SK-N-DZ (cell line): ENCODE results near the gene RMND5B.
"Not testable (repeated sequence)": the region's sequence is repeated elsewhere in the genome, so short reads cannot be mapped to it uniquely, and the experiment has no call there.

ENCODE experiments used
- DNase-seq: peaks from one replicate; pipeline ENCODE4 v3.0.0-alpha.2; 2015; ENCODE audit warnings: low spot score

Gene RMND5B

DNA sequence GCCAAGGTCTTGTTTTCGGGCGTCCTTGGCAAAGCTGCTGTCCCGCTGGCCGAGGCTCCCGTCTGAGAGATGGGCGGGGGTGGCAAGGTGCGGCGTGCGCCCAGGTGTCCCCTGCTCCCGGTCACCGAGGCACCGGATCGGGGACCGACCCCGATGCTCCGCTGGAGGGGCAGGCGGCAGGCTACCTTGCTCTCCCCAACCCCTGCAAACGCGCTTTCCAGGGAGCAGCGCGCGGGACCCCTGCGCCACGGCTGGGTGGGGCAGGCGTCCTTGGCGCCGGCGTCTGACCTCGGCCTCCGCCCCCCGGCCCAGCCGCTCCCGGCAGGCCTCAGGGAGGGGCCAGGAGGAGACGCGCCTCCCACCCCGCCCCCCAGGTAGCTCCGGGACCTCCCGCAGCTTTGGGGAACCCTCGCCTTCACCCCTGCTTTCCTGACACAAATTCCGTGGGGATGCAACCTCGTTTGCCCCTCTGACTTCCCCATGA lies 16.9 kb upstream of the RMND5B start:
- DNase-seq = no peak

DNA sequence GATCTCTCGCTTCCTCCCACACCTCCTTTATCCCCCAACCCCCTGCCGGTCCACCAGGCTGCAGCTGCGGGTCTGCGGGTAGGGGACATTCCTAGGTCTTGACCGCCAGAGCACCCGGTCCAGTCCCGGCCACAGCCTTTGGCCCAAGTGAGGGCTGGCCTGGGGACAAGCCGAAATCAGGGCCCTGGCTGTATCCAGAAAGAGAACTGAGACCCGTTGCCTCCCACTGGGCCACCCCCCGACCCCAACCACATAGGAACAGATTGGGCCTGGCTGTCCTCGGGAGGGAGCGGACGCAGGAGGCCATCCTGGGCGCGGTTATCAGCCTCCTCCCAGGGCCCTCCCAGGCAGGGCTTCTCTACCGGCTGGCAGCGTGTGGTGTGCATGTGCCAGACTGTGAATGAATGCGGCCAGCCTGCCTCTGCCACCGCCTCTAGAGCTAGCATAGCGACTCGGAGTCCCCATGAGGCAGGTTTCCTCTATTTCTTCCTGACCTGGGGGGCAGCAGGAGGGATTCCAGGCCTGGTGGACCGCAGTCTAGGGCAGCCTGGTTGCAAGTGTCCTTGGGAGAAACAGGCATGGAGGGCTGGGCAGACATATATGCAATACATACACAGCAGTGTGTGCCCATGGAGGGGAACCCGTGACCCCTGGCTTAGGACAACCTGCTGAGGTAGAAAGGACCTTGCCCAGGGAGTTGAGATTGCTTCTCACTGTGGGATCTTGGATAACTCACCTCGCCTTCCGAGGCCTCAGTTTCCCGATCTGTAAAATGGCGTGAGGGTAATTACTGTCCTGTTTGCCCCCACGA lies 16.3 kb upstream of the RMND5B start:
- no peak for DNase-seq

DNA sequence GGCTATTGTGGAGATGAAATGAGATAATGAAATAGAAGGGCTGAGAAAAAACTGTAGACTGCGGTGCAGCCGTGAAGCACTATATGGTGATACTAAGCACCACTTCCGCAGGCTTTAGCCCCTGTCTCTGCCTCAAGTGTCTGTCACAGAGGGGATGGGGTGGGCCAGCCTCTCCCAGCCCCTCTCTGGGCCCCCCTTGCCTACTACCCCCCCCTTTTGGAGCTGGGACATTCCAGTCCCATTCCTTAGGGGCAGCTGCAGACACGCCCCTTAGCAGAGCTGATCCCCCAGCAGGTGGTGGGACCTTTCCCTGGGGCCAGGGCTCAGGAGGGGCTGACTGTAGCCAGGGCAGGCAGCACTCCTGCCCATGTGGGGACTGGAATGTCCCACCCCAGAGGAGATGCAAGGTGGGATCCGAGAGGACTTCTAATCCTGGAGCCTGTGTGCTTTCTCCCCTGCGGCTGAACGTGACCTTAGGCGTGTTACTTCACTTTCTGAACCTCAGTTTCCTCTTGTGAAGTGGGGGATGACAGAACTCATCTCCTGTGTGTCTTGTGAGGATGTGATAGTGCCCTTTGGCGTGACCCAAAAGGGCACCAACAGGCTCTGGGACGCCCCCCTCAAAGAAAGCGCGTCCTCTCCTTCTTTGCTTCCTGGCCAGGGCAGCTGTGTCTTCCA lies 15.5 kb upstream of the RMND5B start:
- DNase-seq = no peak

DNA sequence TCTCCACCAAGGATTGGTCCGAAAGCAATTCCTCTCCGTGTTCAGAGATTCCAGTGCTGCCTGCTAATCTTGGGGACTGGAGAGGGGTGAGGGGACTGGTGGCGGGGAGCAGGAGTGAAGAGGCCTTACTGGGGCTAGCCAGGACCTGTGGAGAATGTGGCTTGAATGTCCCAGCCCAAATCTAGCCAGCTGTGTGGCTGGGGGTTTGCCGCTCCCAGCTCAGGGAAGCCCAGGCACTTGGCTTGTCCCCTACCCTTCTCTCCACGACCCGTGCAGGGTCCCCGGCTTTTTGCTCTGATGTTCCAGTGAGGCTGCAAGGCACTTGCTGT lies 15.0 kb upstream of the RMND5B start:
- no peak for DNase-seq

DNA sequence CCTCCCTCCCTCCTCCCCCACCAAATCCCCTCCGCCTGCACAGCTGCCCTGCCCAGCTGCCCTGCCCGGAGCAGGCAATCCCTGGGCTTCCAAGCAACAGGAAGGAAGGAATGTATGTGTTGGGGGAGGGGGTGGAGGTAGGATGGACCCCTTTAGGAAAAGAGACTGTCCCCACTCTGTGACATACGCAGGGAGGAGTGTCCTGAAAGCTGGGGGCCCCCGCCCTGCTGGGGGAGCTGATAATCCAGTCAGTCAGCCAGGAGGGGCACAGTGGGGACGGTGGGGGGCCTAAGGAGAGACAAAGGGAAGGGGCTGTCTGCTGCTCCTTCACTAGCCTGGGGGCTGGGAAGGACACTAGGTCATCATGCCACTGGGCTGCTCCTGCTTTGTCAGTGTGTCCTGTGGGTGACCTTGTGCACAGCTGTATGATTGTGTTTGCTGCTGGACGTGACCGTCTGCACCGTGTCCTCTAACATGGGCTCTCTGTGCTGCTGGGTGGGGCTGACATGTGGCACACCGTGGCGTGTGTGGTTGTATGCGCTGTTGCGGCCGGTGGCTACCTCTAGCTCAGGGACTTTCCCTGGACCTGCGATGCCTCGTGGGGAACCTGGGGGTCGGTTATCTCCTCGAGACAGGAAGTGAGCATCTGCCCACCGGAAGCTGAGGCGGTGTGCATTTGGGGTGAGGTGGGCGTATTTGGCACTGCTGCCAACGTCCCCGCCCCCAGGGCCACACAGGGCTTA lies 14.5 kb upstream of the RMND5B start:
- no peak for DNase-seq

DNA sequence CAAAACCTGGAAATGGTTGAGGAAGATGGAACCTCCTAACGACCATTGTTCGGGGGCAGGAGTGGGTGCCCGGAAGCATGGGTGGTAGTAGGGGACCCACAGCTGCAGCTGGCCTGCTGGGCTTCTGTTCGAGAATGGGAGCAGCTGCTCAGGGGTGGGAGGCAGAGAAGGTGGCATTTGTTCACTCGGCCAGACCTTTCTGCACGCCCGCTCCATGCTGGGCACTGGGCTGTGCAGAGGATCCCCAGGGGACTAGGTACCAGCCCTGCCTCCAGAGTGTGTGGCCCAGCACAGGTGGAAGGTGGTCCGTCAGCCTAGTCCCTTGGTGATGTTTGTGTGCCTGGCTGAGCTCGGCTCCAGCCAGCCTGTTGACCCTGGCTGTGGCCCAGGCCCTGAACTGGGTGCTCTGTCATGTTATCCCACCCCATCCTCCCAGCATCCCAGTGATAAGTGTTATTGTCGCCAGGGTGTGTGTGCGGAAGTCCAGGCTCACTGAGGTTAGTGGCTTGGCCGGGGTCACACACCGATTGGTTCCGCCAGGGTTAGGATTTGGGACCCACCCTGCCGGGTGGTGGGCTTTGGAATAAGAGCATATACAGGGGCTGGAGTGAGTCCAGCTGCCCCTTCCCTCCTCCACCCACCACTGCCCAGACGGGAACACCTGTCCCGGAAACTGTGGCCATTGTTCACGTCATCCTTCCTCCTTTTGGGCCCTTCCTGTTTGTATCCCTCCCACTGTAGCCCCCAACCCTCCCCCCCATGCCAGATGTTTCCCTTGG lies 12.7 kb upstream of the RMND5B start:
- DNase-seq = no peak

DNA sequence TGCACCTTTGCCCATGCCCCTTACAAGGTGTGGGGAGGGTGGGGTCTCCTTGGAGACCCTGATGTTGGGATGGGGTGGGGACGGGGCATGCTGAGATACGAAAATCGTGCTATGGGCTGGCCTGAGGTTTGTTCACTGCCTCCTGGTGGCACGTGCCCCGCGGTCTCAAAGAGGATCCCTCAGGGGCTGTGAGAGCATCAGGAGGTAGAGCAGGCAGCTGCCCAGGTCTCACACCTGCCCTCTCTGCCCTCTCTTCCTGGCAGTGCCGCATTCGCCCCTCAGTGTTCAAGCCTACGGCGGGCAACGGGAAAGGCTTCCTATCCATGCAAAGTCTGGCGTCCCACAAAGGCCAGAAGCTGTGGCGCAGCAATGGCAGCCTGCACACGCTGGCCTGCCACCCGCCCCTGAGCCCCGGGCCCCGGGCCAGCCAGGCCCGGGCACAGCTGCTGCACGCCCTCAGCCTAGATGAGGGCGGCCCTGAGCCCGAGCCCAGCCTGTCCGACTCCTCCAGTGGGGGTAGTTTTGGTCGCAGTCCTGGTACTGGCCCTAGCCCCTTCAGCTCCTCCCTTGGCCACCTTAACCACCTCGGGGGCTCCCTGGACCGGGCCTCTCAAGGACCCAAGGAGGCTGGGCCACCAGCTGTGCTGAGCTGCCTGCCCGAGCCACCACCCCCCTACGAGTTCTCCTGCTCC lies 10.8 kb upstream of the RMND5B start:
- DNase-seq = no peak

DNA sequence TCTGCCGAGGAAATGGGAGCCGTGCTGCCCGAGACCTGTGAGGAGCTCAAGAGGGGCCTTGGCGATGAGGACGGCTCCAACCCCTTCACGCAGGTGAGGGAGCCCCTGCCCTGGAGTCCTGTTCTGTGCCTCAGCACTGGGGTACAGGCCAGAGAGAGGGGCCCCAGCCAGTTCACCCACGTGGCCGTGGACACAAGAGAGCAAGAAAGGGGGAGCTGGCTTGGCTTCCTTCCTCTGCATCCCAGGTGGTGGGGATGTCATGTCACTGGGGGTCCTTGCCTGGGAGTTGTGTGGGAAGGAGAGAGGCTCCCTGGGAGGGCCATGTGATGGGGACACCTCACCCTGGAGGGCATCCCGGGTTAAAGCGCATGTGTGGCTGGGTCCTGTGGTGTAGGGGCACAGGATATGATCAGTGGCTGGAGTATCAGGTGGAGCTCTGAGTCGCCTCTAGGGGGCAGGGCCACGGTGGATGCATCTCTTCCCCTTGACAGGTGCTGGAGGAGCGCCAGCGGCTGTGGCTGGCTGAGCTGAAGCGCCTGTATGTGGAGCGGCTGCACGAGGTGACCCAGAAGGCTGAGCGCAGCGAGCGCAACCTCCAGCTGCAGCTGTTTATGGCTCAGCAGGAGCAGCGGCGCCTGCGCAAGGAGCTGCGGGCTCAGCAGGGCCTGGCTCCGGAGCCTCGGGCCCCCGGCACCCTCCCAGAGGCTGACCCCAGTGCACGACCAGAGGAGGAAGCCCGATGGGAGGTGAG lies 10.0 kb upstream of the RMND5B start:
- peak; percentile 97 for DNase-seq

DNA sequence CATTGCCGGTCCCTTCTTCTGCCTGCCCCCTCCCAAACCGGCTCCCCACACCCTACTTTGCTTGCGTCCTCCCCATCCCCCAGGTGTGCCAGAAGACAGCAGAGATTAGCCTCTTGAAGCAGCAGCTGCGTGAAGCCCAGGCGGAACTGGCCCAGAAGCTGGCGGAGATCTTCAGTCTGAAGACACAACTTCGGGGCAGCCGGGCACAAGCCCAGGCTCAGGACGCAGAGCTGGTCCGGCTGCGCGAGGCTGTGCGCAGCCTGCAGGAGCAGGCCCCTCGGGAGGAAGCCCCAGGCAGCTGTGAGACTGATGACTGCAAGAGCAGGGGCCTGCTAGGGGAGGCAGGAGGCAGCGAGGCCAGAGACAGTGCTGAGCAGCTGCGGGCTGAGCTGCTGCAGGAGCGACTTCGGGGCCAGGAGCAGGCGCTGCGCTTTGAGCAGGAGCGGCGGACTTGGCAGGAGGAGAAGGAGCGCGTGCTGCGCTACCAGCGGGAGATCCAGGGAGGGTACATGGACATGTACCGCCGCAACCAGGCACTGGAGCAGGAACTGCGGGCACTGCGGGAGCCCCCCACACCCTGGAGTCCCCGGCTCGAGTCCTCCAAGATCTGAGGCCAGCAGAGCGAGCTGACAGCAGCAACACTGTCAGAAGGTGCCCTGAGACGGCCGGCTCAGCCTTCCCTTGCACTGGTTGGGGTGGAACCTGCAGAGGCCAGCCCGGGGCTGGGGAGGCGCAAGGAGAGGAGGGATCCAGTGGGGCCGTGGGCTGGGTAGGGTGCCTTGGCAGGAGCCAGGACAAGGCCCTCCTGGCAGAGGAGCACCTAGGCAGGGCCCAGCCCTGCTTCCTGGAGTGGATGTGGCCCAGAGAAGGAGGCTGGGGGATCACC lies 9.2 kb upstream of the RMND5B start:
- DNase-seq = peak; percentile 82

DNA sequence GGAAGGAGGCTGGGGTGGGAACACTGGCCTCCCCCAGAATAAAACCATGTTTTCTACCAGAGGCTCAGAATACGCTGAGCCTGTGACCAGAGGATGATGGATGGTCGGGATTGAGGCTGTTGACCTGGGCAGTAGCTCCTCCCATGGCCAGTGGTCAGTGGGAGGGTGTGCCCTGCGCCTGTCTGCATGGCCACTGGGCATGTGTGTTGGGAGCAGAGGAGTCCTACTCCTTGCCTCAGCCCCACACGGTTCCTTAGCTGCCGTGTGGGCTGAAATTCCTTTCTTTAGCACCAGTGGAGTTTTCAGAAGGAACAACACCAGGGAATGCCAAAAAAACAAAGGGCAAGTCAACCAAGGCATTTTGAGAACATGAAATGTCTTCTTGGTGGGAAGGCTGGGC lies 8.5 kb upstream of the RMND5B start:
- DNase-seq = no peak

DNA sequence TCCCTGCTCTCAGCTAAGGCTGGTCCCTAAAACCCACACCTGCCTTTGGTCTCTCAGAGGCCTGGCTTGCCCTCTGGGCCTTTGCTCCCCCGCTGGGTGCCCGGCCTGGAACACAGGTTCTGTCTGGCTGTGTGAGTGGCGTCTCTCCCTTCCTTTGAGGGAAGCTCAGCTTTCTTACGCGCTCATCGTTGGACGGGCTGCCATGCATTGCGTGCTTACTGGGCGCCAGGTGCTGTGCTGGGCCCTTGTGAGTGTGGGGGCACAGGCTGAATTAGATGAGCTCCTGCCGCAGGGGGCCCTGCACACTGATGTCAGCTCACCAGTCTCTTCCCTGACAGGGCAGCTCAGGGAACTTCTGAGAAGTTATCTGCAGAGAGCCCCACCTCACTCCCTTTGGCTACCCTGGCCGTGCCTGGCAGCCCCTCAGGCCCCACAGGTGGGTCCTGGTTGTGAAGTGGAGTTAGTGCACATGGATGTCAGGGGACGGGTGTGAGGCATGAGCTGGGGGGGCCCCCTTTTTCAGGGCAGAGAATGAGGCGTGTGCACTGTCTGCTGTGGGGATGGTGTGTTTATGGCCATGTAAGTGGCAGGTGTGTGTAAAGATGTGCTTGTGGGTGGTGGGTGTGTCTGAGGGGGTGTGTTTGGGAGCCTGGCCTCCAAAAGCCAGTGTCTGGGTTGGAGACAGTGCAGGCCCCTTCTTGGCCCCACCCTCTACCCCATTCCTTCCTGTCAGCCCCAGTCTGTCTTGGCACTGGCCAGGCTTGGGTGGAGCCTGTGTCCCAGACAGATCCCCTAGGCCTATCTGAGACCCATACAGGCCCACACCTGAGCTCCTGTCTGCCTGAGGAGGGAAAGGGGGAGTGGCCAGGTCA lies 7.5 kb upstream of the RMND5B start:
- no peak for DNase-seq

DNA sequence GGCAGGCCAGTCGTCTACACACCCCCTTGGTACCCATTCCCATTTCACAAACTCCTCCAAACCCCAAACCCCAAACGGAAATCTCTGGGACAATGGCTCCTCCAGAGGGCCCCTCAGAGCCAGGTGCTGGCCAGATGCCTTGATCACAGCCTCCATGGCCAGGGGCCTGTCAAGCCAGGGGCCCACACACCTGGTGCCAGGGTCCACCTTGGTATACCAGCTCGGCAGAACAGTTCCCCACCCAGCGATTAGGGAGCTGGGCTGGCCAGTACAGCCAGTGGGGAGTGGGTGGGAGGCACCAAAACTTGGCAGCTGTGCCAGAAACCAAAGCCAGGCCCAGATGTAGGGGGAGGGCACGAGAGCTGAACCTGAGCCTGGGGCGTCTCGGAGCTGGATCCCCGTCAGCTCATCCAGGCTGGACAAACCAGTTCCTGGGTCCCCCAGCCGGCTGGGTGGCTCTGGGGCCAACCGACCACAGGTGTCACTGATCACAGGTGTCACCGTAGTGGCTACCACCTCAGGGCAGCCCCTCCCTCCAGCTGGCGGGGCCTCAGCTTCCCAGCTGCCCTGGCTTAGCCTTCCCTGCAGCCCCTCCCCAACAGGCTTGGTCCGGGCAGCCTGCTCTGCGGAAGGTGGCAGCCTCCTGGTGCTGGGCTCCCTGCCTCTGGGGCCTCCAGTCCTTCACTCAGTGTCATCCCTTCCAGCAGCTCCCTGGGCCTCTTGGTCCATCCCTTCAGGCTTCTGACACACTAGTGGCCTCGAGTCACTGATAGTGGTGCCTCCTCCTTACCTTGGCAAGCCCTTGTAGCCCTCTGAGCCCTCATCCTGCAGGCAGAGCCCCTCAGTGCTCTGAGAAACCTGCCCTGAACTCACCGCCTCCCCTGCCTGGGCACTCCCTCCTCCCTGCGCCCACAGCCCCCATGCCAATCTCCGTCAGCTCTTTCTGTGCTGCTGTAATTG lies 6.6 kb upstream of the RMND5B start:
- DNase-seq = no peak

DNA sequence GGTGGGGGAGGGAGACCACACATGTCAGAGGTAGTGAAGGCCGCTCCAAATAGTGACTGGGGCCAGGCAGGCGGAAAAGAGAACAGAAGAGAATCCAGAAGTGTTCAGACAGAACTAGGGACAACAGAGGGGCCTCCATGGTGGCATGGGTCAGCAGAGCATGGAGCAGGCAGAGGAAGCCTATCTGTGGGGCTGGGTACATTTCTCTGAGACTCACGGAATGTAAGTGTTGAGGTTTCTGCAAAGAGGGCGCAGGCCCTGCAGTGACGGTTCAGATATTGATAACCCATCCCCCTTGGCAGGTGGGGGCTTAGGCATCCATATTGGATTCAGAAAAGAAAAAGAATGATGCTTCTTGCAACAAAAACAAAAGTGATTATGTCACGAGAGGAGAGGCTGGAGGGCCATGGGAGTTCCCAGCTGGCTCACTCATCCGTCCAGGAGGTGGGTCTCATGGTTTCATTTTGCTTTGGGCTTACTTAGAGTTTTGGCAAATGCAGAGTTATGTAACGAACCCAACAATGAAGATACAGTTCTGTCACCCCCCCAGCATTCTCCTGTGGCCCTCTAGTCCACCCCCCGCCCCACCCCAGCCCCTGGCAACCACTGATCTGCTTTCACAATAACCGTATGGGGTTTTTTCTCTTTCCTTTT lies 5.4 kb upstream of the RMND5B start:
- DNase-seq = no peak

DNA sequence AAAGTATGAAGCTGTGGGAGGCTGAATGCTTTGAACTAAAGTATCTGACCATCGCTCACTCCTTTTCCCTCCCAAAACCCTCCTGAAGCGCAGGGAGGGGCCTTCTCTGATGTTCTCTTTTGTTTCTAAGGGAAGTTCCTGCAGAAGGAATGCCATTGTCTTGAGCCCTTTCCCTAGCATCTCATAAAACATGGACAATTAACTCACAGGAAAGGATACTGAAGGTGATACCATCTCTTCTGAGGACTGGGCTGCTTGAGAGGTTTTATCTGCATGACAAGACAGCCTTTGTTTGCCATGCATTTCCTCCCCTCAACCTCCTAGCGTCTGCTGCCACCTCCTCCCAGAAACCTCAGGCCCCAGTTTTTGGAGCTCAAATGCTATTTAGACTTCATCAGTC lies 4.3 kb upstream of the RMND5B start:
- no peak for DNase-seq

DNA sequence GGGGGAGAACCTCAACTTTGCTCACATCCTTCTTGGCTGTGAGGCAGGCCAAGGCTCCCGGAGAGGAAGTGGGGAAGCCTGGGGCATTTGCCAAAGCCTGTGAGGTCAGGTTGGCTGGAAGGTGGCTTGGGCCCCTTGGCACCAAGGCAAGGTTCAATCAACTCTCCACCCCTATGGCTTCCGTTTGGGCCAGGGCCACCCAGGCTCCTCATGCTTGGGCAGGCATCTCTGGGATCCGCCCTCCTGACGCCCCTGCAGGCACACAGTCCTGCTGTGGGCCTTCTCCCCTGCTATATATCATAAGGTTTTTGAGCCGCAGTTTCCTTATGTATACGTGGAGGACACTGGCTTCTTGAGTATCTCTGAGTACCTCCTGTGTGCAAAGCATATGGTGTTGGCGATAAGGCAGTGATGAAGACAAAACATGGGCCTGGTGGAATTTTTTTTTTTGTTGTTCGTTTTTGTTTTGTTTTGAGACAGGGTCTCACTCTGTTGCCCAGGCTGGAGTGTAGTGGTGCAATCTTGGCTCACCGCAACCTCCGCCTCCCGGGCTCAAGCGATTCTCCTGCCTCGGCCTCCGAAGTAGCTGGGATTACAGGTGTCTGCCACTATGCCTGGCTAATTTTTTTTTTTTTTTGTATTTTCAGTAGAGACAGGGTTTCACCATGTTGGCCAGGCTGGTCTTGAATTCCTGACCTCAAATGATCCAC lies 3.4 kb upstream of the RMND5B start:
- DNase-seq = not testable (repeated sequence)

DNA sequence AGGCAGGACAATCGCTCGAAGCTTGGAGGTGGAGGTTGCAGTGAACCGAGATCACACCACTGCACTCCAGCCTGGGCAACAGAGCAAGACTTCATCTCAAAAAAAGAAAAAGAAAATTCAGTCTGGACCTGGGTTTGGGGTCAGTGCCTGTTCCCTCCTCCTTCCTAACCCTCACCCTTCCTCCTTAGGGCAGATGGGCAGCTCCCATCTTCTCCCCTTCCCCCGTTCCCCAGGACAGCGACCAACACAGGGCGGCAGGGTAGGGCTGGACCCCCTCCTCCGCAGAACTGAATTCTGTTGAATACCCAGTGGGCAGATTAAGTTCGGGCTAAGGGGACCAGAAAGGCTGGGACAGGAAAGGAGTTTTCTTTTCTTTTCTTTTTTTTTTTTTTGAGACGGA lies 1.5 kb upstream of the RMND5B start:
- DNase-seq = no peak
